Aortic smooth muscle cell (primary cell): ENCODE results near the gene LYL1. TPM values are rescaled to one million over a fixed set of nuclear protein-coding genes. Genes with fewer than 3 reads are reported as not detected.

Source experiments
- total RNA-seq: library from RNA; depleted of rRNA; stranded (reverse); fragments of >200 nt; gene quantifications from 2 replicates; pipeline ENCODE4 v1.2.3, GENCODE V29; 2014

The LYL1 gene
- total RNA-seq: 0.87 and 1.1 TPM in 2 replicates

DNA sequence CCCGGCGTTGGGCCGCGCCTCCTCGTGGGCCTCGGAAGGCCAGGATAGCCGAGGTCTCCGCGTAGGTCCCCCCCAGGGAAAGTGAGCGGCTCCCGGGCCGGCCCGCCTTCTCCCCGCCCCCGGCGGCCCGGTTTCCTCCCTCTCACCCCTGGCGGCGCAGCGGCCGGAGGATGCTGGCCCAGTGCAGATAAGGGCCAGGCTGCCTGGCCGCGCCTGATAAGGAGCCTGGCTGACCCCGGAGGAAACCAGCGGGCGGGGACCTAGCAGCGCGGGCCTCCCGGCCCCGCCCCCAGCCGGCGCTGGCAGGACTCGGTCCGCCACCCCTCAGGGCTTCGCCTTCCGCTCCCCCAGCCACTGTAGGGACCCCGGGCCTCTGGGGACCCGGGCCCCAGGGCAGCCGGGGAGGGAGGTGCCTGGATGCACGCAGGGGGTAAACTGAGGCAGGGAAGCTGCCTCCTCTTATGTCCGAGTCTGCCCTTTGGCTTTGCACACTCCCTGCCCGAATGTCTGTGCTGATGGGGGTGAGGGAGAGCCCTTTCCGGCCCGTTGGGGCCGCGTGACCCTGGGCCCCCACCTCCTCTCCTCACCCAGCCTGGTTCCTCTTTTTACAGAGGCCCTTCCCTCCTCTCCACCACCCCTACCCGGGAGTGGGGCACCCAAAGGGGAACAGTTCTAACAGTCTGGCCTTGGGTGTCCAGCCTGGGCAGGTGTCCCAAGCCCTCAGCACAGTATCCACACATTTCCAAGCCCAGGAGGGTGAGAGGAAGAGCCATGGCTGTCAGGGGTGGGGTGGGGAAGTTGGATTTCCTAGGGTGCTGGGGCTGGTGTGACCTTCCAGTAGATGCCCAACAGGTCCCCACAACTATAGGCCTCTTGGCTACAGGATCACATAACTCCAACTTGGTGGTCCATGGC is at the start of gene LYL1:
LYL1 (minus strand) TSS at position 193 of the 915 bp plus-strand sequence. CDS start 1,687 bp downstream, outside the sequence.

DNA sequence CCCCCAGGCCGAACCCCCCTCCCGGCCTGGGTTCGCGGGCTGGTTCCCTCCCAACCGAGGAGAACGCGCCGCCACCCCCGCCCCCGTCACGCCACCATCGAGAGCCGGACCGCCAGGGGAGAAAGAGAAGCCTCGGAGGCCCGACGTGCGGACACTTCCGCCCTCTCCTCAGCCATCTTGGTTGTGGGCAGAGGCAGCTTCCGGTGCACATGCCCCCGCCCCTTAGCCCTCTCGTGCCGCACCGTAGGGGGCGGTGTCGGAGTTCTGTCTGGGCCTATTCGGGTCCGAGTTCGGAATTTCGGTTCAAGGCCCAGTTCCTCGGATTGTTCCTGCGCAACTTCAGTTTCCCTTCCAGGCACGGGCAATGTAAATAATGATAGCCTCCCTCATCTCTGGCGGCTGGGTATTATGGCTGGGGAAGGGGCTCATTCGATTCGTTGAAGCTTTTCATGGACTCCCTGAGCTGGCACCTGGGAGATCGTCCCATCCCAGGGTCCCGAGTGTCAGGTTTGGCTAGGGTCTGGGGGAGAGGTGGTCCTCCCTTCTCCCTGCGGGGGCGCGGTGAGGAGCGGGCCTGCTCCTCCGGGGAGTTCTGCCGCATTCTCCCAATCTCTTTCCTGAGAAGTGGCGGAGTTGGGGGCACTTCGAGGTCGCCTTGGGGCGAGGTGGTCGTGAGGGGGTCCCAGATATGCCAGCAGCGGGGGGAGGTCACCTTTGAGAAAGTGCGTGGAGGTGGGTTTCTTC is 47.7 kb upstream of the LYL1 start, which contains the start of the genes IER2 and STX10:
IER2 (plus strand) TSS at position 225 of the 744 bp plus-strand sequence. CDS start 2,776 bp downstream, outside the sequence.
STX10 (minus strand) TSS at position 189 of the 744 bp plus-strand sequence. CDS start 202 bp downstream, outside the sequence.

GRCh38 chr19:13117772-13118423 is 15.2 kb upstream of the LYL1 start, which contains the start of gene NACC1:
NACC1 (plus strand) TSS chr19:13118264; CDS start chr19:13135208, 16,944 bp downstream.

DNA sequence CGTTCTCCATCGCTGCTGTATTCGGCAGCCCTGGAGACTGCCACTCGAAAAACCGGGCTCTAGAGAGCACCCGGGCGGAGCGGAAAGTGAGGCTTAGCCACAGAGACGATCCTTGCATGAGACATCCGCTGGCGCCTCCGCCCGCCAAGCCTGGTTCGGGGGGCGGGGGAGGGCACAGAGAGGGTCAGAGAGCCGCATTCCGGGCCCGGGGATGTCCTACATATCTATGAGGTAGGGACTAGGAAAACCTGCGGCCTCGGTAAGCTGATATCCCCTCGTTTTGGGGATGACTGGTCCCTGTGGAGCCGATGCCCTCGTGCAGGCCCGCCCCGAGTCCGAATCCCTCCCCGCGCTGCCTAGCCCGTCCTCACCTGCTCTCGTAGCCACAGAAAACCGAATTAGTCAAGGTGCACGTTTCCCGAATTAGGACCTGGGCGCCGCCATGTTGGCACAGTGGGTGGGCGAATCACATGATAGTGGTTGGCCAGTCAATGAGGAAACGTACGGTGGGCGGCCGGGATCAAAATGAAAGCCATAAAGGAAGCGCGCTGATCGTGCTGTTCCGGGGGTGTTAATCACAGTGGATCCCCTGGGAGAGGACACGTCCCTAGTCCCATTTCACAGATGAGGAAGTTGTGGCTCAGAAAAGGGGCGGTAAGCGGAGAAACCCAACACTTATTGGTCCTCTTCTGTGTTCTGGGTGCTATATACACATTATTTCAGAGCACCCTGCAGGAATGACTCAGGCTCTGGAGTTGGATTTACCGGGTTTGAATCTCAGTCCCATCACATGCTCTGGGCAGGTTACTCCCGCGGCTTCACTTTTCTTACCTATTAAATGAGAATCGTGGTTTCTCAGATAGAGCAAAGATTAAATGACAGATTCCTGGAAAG is 13.9 kb upstream of the LYL1 start, which contains the start of gene TRMT1:
TRMT1 (minus strand) TSS at position 459 of the 894 bp plus-strand sequence; CDS start at position 118, 341 bp downstream.

Other genes with a start within 250 kb of the LYL1 start
- gene DNASE2, start 221.4 kb downstream of the LYL1 start, total RNA-seq: 31.8 and 34.1 TPM in 2 replicates
- not detected in 2 replicates for gene KLF1, start 215.7 kb downstream of the LYL1 start, total RNA-seq
- 12.7 and 16.5 TPM in 2 replicates for gene GCDH, start 211.7 kb downstream of the LYL1 start, total RNA-seq
- gene SYCE2, start 183.6 kb downstream of the LYL1 start, total RNA-seq: 0.19 and 0.26 TPM in 2 replicates
- 43.6 and 58.0 TPM in 2 replicates for gene FARSA, start 169.1 kb downstream of the LYL1 start, total RNA-seq
- 2,036 and 2,214 TPM in 2 replicates for gene CALR, start 164.2 kb downstream of the LYL1 start, total RNA-seq
- gene RAD23A, start 157.0 kb downstream of the LYL1 start, total RNA-seq: 68.6 and 83.4 TPM in 2 replicates
- 31.5 and 46.9 TPM in 2 replicates for gene GADD45GIP1, start 145.6 kb downstream of the LYL1 start, total RNA-seq
- 0.12 and 0.13 TPM in 2 replicates for gene DAND5, start 133.3 kb downstream of the LYL1 start, total RNA-seq
- gene NFIX, start 107.4 kb downstream of the LYL1 start, total RNA-seq: 85.9 and 137 TPM in 2 replicates
- gene TRMT1, start 13.9 kb upstream of the LYL1 start, total RNA-seq: 16.8 and 19.7 TPM in 2 replicates
- gene NACC1, start 15.4 kb upstream of the LYL1 start, total RNA-seq: 39.3 and 47.3 TPM in 2 replicates
- gene STX10, start 47.5 kb upstream of the LYL1 start, total RNA-seq: 81.8 and 90.2 TPM in 2 replicates
- gene IER2, start 47.6 kb upstream of the LYL1 start, total RNA-seq: 21.3 and 32.6 TPM in 2 replicates